GM21390 (cell line): ENCODE results near the gene LANCL1.

Experiments
- ATAC-seq: cut with Tn5 transposase; IDR thresholded peaks from one replicate; pipeline ENCODE4 v1.9.1; 2021; ENCODE audit not compliant: unreplicated experiment

Gene LANCL1

GRCh38 chr2:210476194-210477128, at the start of gene LANCL1:
TSS of gene LANCL1 (minus strand) at chr2:210476759. CDS start at chr2:210476396, 363 bp downstream.
- ATAC-seq: peak; percentile 100

DNA sequence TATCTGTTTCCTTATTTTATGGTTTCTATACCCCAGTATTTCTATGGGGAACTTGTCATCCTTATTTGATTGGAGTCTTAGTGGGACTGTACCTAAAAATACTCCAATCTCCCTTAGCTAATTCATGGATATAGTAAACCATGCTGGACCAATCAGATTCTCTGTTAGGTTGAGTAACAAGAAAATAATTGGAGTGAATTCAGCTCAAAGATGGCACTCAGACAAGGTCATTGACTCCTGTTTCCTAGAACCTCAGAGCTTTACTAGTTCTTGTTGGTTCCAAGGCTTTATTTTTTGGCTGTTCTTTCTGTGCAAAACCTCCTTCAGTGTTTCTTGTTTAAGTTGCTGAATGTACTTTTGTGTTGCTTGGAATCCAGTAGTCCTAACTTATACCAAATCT, 48.0 kb upstream of the LANCL1 start:
- no peak for ATAC-seq

DNA sequence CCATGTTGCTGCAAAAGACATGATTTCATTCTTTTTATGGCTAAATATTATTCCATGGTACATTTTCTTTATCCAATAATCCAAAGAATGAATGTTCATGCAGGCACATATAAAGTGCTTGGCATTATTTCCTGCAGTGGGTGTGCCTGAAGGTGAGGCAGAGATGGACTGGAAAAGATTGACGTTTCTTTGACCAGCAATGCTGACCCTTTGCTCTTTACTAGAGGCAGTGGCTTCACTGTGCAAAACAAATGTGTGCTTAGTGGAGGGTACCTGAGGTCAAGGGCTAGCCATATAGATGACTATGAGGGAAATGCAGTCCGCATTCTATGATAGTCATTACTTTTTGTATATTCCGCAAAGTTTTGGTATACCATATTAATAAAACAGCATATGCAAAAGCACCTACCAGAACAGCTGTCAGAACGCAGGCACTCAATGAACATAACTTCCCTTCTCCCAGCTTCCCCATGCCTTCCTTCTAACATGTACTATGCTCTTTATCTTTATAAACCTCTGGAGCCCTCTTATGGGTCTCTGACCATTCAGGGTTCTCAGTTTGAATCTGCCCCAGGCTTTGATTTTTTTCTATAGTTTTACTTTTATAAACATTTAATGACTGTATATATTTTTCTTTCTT, 47.2 kb upstream of the LANCL1 start:
- no peak for ATAC-seq

- ATAC-seq: no peak
Measured at GRCh38 chr2:210522399-210522798, 45.8 kb upstream of the LANCL1 start.

- ATAC-seq: no peak
Measured at GRCh38 chr2:210519594-210519993, 43.0 kb upstream of the LANCL1 start.

GRCh38 chr2:210517264-210517663, 40.7 kb upstream of the LANCL1 start:
- ATAC-seq: no peak

DNA sequence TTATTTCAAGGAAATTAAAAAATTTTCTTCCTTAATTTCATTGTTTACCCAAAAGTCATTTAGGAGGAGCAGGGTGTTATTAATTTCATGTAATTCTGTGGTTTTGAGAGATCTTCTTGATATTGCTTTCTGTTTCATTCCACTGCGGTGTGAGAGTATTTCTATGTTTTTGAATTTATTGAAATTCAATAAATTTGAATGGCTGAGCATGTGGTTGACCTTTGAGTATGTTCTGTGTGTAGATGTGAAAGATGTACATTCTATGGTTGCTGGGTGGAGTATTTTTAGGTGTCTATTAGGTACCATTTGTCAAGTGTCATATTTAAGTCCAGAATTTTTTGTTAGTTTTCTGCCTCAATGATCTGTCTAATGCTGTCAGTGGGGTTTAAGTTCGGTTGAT, 39.4 kb upstream of the LANCL1 start:
- no peak for ATAC-seq

- ATAC-seq: no peak
Measured at GRCh38 chr2:210503725-210504191, 27.2 kb upstream of the LANCL1 start.

DNA sequence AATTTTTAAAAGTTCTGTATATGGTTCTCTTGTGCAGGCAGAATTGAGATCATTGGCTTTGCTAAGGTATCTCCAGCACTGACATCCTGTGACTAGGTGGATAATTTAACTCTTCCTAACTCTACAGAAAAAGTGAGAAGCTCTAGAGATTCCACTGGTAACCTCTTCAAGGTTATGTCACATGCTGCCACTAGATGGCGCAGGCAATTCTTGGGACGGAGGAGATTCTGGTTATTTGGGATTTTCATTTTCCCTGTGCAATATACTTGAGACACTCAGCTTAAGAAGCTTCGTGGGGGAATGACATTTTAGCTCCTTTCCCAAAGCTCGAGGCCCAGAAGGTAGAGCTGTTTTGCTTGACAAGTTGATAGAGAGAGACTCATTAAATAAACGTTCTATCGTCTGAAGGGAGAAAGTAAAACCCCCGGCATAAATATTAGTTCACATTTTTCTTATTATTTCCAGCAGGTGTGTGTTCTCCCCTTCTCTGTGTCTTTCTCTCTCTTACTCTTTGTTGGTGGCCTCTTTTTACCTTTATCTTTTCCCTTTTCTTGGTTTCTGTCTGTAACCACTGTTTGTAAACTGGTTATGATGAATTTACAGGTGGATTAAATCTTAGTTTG, 26.6 kb upstream of the LANCL1 start:
- ATAC-seq: peak; percentile 94

DNA sequence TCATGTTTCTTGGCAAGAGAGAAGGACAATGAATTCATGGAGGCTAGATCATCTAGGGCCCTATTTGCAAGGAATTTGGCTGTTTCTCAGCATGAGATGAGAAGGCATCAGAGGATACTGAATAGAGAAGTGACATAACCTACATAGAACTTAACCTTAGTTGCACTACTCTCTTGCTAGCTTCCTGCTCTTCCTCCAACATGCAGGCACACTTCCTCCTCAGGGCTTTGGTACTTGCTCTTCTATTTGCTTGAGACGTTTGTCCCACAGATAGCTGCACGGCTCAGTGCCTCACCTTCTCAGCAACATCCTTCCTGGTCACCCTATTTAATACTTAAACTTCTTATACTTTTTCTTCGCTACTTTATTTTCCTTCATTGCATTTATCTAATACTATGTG, 20.0 kb upstream of the LANCL1 start:
- peak; percentile 64 for ATAC-seq

GRCh38 chr2:210493528-210493927, 17.0 kb upstream of the LANCL1 start:
- ATAC-seq: no peak

GRCh38 chr2:210481601-210482175, 5.1 kb upstream of the LANCL1 start:
- no peak for ATAC-seq

DNA sequence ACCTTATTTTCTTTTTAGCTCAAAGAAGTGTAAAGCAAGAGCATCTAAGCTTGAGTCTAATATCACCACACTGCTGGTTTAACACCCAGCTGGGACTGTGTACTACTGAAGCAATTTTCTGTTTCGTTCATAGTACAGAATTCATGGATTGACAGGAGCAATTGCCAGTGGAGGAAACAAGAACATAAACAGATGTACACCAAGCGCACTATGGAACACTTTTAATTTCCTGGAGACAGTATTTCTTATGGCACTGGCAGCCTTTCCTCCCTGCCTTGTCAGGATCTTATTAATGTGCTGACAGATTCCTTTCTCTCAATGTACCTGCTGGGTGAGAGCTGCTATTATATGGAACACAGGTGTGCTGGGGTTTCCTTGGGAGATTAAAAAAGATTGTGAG, 4.2 kb upstream of the LANCL1 start:
- ATAC-seq: no peak

DNA sequence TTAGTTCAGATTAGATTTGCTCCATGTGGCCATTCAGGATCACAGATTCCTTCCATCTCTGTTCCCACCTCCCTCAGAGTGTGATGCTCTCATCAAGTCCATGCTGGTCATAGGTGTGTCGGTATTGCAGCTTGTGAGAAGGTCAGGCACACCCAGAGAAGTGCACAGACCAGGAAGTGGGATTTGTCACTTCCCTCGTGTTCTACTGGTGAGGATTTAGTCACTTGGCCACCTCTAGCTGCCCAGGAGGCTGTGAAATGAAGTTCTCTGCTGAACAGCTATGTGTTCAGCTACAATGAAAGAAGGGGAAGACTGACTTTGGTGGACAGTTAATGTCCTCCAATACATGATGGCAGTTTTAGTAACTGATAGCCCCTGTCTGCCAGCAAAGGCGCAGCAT, 3.5 kb upstream of the LANCL1 start:
- ATAC-seq: no peak

DNA sequence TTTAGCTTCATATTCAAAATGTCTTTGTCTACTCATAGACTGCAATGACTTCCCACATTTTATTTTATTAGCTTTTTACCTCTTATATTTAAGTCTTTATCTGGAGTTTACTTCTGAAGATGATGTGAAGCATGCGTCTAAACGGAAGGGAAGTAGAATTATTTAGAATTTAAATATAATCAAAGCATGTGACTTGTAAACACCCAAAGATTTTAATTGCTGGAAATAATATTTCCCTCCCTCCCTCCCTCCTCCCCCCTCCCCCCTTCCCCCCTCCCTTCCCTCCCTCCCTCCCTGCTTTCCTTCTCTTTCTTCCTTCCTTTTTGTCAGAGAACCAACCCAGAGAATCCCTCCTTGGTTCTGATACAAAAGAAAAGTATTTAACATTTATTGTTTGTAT, 2.1 kb upstream of the LANCL1 start:
- ATAC-seq: no peak

DNA sequence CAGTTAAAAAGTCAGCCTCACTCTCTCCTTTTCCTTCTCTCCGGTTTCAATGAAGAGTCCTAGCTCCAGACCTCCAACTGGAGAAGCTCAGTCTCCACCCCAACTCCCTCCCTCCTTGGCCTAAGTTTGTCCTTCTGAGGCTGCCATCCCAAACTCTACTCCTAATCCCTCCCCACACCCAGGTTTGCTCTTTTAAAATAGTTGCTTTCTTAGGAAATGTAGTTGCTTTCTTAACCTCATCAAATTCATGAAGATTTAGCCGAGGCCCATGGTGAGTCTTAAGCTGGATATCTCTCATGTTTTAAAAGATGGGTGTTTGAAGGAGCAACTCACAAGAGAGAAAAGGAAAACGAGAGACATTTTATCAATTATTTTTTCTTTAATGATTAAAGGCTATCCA, 937 bp upstream of the LANCL1 start:
- ATAC-seq: no peak

DNA sequence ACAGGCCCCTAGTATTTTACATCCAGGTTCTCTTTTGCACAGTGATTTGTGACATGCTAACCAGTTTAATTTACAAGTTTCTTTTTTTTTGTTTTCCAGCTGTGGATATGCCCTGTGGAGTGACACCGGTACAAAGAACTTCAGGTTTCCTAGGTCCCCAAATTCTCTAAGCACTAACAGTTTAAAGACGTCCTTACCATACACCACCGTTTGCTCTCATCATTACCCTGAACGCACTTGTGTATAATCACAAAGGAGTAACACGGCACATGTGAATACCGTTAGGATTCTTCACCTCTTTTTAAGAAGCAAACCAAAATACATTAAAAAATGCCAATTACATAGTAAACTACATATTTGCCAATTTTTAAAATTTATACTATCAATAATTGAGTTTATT, 853 bp downstream of the LANCL1 start:
- ATAC-seq: no peak

- ATAC-seq: no peak
Measured at GRCh38 chr2:210474776-210475175, 1.8 kb downstream of the LANCL1 start.

DNA sequence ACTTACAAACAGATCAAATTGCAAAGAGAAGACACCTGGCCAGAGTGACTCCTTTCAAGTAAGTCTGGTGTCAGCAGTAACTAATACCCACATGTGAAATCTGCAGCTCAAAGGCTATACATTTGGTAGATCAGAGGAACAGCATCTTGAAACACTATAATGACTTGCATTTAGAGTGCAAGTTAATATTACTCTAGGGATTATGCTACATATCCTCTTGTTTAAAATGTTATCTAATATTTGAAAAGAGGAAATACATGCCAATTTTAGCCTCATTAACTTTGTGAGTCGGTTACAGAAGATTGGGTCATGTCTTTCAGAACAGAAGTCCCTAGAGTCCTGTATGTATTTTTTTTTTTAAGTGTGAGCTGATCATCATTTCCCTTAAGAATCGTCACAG, 15.2 kb downstream of the LANCL1 start:
- ATAC-seq: peak; percentile 48

DNA sequence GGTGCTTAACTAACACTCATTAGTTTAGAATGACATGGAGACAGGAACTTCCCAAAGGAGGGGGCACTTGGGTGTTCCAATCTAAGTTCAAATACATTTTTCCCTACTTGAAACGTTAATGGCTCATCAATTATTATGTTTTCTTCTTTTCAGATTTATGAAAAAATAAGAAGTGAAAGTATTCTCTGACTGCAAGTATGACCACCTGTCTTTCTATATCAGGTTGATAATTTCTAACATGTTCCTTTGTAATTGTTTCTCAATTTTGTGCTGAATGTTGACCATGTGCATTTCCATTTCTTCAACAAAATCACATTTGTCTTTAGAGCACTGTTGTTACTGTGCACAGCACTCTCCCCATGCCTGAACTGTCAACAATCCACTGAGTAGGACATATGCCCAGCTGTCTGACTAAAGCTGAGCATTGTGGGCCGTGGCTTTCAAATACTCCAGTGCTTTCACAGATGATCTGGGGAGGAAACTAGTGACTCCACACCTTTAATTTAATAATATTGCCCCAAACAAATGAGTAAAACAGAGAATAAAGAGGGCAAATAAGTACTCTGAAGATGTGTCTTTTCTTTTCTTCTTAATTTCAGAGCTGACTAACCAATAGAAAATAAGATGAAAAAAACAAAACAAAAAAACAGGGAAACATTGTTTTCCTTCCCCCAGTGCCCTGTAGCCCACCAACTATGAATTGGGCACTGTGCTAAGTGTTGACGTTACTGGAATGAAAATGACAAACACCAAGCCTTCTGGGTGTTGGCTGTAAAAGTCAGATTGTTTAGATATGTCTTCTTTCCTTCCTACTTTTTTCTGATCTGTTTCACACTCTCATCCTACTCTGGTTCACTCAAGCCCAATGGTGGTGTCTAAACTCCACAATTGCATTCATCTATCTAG, 16.0 kb downstream of the LANCL1 start:
- ATAC-seq: peak; percentile 61
